Kidney epithelial cell (primary cell): ENCODE results near the gene PPBP. TPM values are rescaled to one million over a fixed set of nuclear protein-coding genes. Genes with fewer than 3 reads are reported as not detected.
"Not testable (repeated sequence)": the region's sequence is repeated elsewhere in the genome, so short reads cannot be mapped to it uniquely, and the experiment has no call there.

ENCODE experiments used
- DNase-seq: peaks from one replicate; pipeline ENCODE4 v3.0.0-alpha.2; 2010; ENCODE audit warnings: low read depth
- H3K27me3 ChIP-seq: 2 replicates; pipeline ENCODE4 v1.6.0; 2011; ENCODE audit warnings: low read length; ENCODE audit not compliant: control insufficient read depth, insufficient read depth
- H3K36me3 ChIP-seq: 2 replicates; pipeline ENCODE4 v1.5.1; 2011; ENCODE audit warnings: low read length; ENCODE audit not compliant: control insufficient read depth, insufficient read depth
- H3K4me3 ChIP-seq: 2 replicates; pipeline ENCODE4 v1.5.1; 2011; ENCODE audit warnings: low read depth, mild to moderate bottlenecking, control low read depth, low read length
- CTCF ChIP-seq: IDR thresholded peaks from 2 replicates; pipeline ENCODE4 v1.5.1; 2011; ENCODE audit warnings: mild to moderate bottlenecking, moderate library complexity, low read length, control low read depth, inconsistent platforms; ENCODE audit not compliant: insufficient read depth, poor library complexity, severe bottlenecking
- total RNA-seq: library from RNA; depleted of rRNA; stranded (reverse); fragments of >200 nt; gene quantifications from 2 replicates; pipeline ENCODE4 v1.2.3, GENCODE V29; 2015

Gene PPBP
- total RNA-seq, 1 donor from 2014 or later, result not detected

- no peaks in the 10 kb centered on the region for H3K36me3 ChIP-seq
- DNase-seq, result no peak
- no peaks in the 10 kb centered on the region for H3K27me3 ChIP-seq
- TF ChIP-seq CTCF, result no peak
- H3K4me3 ChIP-seq, result no peak overlapping the region
Observed at GRCh38 chr4:73974352-73974751, 13.6 kb downstream of the PPBP start.

- H3K36me3 ChIP-seq, result no peaks in the 10 kb centered on the region
- DNase-seq, result no peak
- H3K27me3 ChIP-seq, result no peaks in the 10 kb centered on the region
- H3K4me3 ChIP-seq, result no peak overlapping the region
- TF ChIP-seq CTCF, result no peak
Observed at GRCh38 chr4:73970945-73971344, 17.0 kb downstream of the PPBP start.

GRCh38 chr4:73970011-73970410 lies 18.0 kb downstream of the PPBP start:
- Histone ChIP-seq H3K36me3 (no peaks in the 10 kb centered on the region), H3K4me3 (no peak overlapping the region), H3K27me3 (no peaks in the 10 kb centered on the region)
- no peak for TF ChIP-seq CTCF
- DNase-seq, result no peak

GRCh38 chr4:73967866-73968265 lies 20.1 kb downstream of the PPBP start:
- TF ChIP-seq CTCF, result no peak
- DNase-seq, result no peak
- no peaks in the 10 kb centered on the region for H3K36me3 ChIP-seq
- no peaks in the 10 kb centered on the region for H3K27me3 ChIP-seq
- H3K4me3 ChIP-seq, result no peak overlapping the region

- Histone ChIP-seq H3K36me3 (no peaks in the 10 kb centered on the region), H3K4me3 (no peak overlapping the region), H3K27me3 (no peaks in the 10 kb centered on the region)
- peak; percentile 15 for TF ChIP-seq CTCF
- DNase-seq, result no peak
Observed at GRCh38 chr4:73964862-73965611, 23.0 kb downstream of the PPBP start.

- no peak for TF ChIP-seq CTCF
- H3K36me3 ChIP-seq, result no peaks in the 10 kb centered on the region
- no peak for DNase-seq
- no peak overlapping the region for H3K4me3 ChIP-seq
- H3K27me3 ChIP-seq, result no peaks in the 10 kb centered on the region
Observed at GRCh38 chr4:73962724-73963123, 25.3 kb downstream of the PPBP start.

GRCh38 chr4:73959041-73959440 lies 28.9 kb downstream of the PPBP start:
- not testable (repeated sequence) for H3K4me3 ChIP-seq, H3K36me3 ChIP-seq, H3K27me3 ChIP-seq, DNase-seq
